Peyer's patch (tissue), 4 donors: Measurements from ENCODE around the gene GAK.

ENCODE experiments used
- CTCF ChIP-seq, 6 experiments: fragments of 450-650 bp in 4 of 6; fragments of 200-600 bp in 2 of 6; sonication (generic) in 1 of 6; IDR thresholded peaks; one replicate each; pipeline ENCODE4 v1.5.1; 2017 to 2019; ENCODE audit warnings: antibody characterized with exemption in 6 of 6, mild to moderate bottlenecking in 3 of 6, moderate library complexity in 1 of 6
- POLR2A ChIP-seq, 2 donors: fragments of 450-650 bp; IDR thresholded peaks; one replicate each; pipeline ENCODE4 v1.5.1; 2017; ENCODE audit warnings: antibody characterized with exemption in 2 of 2, mild to moderate bottlenecking in 2 of 2, moderate library complexity in 2 of 2

DNA sequence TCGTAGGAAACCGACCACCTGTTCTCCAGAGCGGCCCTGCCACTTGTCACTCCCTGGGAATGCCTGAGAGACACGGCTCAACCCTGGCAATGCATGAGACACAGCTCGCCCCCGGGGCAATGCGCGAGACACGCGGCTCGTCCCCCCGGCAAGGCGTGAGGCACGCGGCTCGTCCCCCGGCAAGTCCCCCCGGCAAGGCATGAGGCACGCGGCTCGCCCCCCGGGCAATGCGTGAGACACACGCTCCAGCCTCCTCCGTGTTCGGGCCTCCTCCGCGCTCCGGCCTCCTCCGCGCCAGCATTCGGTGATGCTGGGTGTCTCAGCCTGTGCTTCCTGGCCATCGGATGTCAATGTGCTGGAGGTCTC is 78.7 kb downstream of the GAK start:
- TF ChIP-seq CTCF (IDR thresholded peaks at IDR 0.05) (no peak), POLR2A (IDR thresholded peaks at IDR 0.05) (no peak)
